IPS-NIHi7 (cell line): ENCODE measurements around the gene SPAG17.
A peak's percentile ranks its signal among the peaks of the same experiment; 100 is the strongest.

Source experiments
- DNase-seq: peaks from one replicate; pipeline ENCODE4 v3.0.0; 2012; ENCODE audit warnings: mixed read lengths; ENCODE audit errors: extremely low spot score

SPAG17 gene

DNA sequence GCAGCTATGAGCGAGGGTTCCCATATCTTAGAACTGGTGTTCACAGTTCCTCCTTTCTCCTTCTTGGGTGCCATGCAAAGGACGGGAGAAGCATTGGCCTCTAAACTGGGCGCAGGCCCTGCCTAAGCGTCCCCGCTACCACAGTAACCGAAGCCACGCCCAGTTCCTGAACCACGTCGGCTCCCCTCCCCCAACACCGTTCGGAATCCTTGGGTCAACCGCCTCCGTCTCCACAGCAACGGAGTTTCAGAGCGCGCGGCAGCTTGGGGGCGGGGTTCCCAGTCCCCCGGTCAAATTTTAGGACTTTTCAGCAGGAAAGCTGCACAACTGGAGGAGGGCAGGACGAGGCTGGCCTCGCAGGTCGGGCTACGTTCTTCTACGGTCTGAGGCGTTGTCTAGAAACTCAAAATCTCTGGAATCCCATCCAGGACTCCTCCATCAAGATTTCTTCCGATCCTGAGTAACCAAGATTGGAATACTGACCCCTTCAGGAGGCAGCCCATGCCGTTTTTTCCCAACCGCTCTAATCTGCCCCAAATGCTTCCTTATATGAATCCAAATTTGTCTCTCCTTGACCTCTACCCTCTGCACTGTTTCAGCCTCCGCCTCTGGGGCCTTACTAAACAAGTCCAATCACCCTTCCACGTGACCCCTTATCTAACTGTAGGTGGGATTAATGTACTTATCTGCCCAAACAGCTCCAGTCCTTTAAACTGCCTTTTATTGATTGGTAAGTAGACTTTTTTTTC lies at the start of gene SPAG17:
TSS of gene SPAG17 (minus strand) at position 145 of the 749 bp plus-strand sequence. CDS start at position 74, 71 bp downstream.
- DNase-seq, result peak; percentile 90

- no peak for DNase-seq
Observed at GRCh38 chr1:118225471-118225870, 40.4 kb upstream of the SPAG17 start.

GRCh38 chr1:118223426-118223825 lies 38.4 kb upstream of the SPAG17 start:
- peak; percentile 72 for DNase-seq

DNA sequence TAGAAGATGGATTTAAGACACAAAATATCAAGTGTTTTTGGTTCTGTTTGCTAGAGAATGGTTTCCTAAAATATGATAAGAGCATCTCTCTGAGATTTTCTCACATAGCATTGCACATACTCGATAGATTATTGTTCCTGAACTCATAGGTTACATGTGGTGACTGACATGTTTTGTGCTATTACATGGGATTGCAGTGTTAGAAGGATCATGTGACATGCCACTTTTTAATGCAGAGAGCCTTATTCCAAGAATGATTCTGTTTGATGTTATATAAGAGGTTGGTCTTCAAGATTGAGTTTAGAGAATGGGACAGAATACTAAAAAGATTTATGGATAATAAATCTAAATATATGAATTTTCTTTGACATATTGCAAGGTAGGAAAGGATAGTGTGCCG lies 34.4 kb upstream of the SPAG17 start:
- no peak for DNase-seq

GRCh38 chr1:118217141-118217838 lies 32.3 kb upstream of the SPAG17 start:
- DNase-seq, result no peak

GRCh38 chr1:118214866-118215265 lies 29.8 kb upstream of the SPAG17 start:
- DNase-seq, result no peak

DNA sequence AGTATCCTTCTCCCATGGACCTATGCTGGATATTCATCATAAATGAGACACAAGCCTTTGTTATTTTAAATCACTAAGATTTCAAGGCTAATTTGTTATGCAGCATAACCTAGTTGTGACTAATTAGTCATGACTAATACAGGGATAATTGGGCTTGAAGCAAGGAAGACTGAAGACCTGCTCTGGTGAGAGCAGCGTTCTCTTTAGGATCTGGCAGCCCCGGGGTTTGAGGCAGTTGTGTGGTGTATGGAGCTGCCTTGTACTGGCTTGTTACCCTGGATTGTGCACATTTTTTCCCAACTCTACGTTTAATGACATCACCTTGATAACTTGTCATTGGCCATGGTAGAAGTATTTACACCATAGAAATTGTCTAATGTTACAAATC lies 25.7 kb upstream of the SPAG17 start:
- no peak for DNase-seq

DNA sequence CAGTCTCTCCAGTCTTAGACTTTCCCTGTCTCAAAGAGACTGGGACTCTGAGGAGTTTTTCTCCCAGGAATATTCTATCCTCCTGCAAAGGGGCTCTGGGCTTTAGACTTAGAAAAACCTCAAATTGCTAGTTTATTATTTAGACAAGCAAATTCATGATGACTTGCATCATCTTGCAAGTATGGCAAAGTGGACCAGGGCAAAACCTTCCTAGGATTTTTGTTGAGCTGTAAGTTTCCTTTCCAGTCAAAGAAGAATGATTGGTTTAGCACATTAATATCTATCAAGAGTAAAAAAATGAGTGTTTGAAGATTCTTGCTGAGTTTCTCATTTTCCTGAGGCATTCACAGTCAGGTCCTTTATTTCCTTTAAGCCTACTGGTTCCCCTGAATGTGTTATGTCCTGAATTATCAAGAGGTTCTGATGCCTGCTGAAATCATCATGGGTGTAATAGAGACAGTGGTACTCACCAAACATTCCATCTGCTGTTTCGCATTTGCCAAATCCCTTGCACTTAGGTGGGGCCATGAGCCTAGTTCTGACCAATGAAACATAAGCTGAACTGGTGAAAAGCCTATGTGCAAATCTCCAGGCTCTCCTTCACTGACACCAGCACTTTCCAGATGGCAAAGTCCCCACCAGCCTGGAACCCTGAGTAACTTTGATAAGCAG lies 25.2 kb upstream of the SPAG17 start:
- no peak for DNase-seq

- DNase-seq, result no peak
Observed at GRCh38 chr1:118209648-118210047, 24.6 kb upstream of the SPAG17 start.

- DNase-seq, result no peak
Observed at GRCh38 chr1:118206966-118207365, 21.9 kb upstream of the SPAG17 start.

- DNase-seq, result no peak
Observed at GRCh38 chr1:118204648-118205047, 19.6 kb upstream of the SPAG17 start.

DNA sequence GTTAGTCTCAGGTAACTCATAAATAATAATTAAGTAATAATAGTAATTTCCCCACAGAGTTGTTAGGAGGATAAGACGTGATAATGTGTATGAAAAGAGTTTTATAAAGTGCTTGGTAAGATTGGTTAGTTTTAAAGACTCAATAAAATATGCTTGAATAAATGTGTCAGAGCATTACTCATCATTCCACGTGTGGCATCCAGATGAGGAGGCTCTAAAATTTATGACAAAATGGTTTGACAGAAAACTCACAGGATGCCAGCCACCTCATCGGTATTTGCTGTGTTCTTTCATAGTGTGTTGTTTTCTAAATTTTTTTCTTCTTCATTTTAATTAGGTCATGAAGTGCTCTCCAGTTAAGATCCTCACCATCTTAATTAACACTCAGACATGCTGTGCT lies 19.1 kb upstream of the SPAG17 start:
- no peak for DNase-seq

GRCh38 chr1:118202076-118202608 lies 17.1 kb upstream of the SPAG17 start:
- no peak for DNase-seq

DNA sequence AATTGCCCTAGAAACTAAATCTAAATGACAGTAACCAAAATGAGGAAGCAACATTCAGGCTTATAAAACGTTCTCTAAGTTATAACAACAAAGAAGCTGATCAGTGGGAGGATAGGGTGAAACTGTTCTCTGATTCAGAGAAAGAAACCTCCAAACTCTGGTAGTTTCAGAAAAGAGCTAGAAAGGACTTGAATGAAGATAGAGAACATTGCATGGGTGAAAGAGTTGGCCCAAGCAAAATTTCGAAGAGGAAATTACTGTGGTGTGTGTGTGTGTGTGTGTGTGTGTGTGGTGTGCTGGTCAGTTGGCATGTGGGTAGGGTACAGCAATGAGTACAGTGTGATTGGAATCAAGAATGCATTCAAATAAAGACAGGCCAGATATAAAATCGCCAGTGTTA lies 16.5 kb upstream of the SPAG17 start:
- no peak for DNase-seq

DNA sequence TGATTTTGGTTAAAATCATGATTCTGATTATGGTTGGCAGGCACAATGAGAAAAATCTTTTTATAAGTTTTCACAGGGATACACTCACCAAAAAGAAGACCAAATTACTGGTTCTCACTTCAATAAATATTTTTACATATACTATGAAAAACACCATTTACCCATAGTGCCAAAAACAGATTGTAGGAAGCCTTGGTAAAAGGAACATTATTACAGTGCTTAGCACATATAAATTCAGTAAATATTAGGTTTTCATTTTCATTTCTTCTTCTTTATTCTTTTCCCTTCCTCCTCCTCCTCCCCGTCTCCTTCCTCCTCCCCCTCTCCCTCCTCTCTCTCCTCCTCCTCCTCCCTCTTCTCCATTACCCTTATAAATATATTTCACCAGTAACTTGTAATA lies 15.8 kb upstream of the SPAG17 start:
- DNase-seq, result no peak

GRCh38 chr1:118190561-118190960 lies 5.5 kb upstream of the SPAG17 start:
- no peak for DNase-seq

DNA sequence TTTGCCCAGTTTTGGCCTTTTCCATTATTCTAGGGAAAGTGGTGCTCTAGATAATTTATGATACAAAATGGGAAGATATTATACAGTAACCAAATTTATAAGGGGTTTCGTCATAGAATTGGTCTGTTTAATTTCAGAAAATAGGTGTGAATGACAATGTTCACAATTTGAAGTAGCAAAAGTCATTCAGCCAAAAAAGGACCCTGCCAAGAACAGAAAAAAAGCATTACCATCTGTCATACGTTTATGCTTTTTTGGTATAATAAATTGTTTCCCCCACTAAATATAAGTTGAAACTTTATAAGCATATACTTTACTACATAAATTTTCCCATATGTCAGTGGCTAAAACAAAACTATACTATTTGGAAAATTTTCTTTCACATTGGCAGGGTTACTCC lies 4.5 kb upstream of the SPAG17 start:
- DNase-seq, result no peak

- DNase-seq, result no peak
Observed at GRCh38 chr1:118188411-118188810, 3.4 kb upstream of the SPAG17 start.

DNA sequence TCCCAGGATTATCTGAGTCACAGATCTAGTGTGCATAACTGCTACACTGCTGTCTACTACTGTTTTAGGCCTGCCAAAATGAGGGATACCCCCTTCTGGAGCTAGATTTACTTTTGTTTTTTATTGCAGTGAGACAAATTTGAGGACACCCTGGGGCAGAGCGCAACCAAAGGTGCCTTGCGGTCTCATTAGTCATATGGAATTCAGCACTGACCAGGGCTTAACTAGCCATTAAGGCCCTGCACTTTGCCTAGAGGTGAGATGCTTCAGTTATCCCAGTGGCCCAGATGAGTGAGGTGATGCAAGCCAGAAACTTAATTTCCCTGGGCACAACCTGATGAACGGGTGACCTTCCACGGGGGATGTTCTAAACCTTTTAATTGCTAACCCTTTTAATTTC lies 998 bp upstream of the SPAG17 start:
- DNase-seq, result no peak

DNA sequence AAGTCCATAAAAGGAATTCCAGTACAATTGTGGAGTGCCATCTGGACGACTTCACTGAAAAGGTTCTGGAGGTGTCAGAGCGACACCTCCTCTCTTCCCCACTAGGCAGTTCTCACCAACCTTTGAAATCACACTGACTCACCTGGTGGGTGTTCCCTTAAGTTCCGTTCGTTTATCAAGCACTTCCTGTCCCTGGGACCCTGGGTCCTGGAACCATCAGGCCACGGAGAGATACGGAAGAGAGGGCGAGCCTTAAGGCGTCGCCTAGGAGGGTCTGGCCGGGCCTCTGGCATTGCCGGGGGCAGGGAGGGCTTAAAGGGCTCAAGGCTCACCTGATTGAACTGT lies 317 bp downstream of the SPAG17 start:
- peak; percentile 35 for DNase-seq

DNA sequence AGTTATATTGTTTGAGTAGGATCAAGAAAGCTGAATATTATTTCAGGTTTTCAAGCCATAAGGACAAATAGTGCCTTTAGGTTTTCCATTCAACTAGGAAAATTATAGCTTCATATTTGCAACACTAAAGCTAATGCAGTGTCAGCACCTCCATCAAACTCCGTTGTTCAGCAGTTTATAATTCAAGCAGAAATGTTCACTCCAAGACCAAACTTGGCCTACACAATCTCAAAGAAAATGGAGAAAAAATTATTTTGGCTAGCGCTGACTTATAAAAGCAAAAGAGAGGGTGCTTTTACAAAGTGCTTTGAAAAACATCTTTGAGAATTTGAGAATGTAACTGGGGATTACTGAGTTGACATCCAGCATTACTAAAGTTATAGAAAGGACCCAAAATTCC lies 1.4 kb downstream of the SPAG17 start:
- DNase-seq, result no peak

DNA sequence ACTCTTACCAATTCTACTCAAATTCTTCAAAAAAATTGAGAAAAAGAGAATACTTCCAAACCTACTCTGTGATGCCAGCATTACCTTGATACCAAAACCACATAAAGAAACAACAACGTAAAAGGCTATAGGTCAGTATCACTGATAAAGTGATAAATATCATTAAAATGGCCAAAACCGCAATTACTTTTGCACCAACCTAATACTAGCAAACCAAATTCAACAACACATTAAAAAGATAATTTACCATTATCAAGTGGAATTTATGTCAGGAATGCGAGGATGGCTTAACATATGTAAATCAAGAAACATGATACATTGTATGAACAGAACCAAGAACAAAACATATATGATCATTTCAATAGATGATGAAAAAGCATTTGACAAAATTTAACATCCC lies 7.0 kb downstream of the SPAG17 start:
- no peak for DNase-seq

- no peak for DNase-seq
Observed at GRCh38 chr1:118169016-118169415, 16.0 kb downstream of the SPAG17 start.
